Glutamatergic neuron (in vitro differentiated cells): ENCODE measurements around the gene PLCL1. TPM values are rescaled to one million over a fixed set of nuclear protein-coding genes. Genes with fewer than 3 reads are reported as not detected.

Experiments
- DNase-seq: peaks from one replicate; pipeline ENCODE4 v3.0.0; 2022
- H3K27ac Mint-ChIP-seq: one replicate; pipeline ENCODE4 v1.8.0; 2020; ENCODE audit warnings: mild to moderate bottlenecking, mixed read lengths, inconsistent platforms; ENCODE audit not compliant: unreplicated experiment
- H3K27me3 Mint-ChIP-seq: one replicate; pipeline ENCODE4 v1.8.0; 2020; ENCODE audit warnings: mild to moderate bottlenecking, moderate library complexity, mixed read lengths, inconsistent platforms; ENCODE audit not compliant: unreplicated experiment
- H3K36me3 Mint-ChIP-seq: one replicate; pipeline ENCODE4 v1.8.0; 2020; ENCODE audit warnings: mild to moderate bottlenecking, mixed read lengths, inconsistent platforms; ENCODE audit not compliant: unreplicated experiment
- H3K4me1 Mint-ChIP-seq: one replicate; pipeline ENCODE4 v1.8.0; 2020; ENCODE audit warnings: mild to moderate bottlenecking, low read depth, mixed read lengths, inconsistent platforms; ENCODE audit not compliant: unreplicated experiment
- H3K4me3 Mint-ChIP-seq: one replicate; pipeline ENCODE4 v1.8.0; 2020; ENCODE audit warnings: mild to moderate bottlenecking, mixed read lengths, inconsistent platforms; ENCODE audit not compliant: unreplicated experiment
- H3K9me3 Mint-ChIP-seq: one replicate; pipeline ENCODE4 v1.8.0; 2020; ENCODE audit warnings: mild to moderate bottlenecking, moderate library complexity, mixed read lengths, inconsistent platforms; ENCODE audit not compliant: unreplicated experiment
- CTCF ChIP-seq: fragments of 200-600 bp; sonication (generic); IDR thresholded peaks from one replicate; pipeline ENCODE4 v1.5.0; 2021; ENCODE audit not compliant: partially characterized antibody, unreplicated experiment
- total RNA-seq: library from RNA; stranded (reverse); fragmentation: NEBNext Ultra II Directional; extraction: Animal tissue kit (Norgen Biotek cat#: 25700); gene quantifications from one replicate; pipeline ENCODE4 v1.2.1, GENCODE V29; 2021; ENCODE audit not compliant: unreplicated experiment

PLCL1 gene
- total RNA-seq, 1 donor from 2014 or later, result 28.8 TPM

- Mint-ChIP-seq H3K4me3 (no peak overlapping the region), H3K4me1 (peaks cover 3% of the 10 kb centered on the region), H3K36me3 (peaks cover 8% of the 10 kb centered on the region), H3K9me3 (peaks cover 2% of the 10 kb centered on the region), H3K27ac (no peak overlapping the region), H3K27me3 (no peaks in the 10 kb centered on the region)
- no peak for TF ChIP-seq CTCF
- no peak for DNase-seq
Observed at GRCh38 chr2:197925976-197926375, 121.6 kb downstream of the PLCL1 start.

DNA sequence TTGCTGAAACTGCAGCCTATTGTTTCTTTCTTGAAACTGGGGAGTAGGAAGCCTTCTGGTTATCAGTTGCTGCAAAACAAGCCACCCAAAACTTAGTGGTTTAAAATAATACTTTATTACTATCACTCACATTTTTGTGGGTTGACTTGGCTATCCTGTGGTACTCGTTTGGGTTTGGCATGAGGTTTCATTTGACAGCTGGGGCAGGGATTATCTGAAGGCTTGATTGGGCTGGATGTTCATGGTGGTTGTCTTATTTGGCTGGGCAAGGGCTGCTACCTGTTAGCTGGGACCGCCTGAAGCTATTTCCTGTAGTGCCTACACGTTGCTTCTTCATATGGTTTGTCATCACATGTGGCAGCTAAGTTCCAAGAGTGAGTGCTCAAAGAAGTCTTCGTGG lies 122.3 kb downstream of the PLCL1 start:
- Mint-ChIP-seq H3K4me3 (no peak overlapping the region), H3K4me1 (peaks cover under 1% of the 10 kb centered on the region), H3K9me3 (peaks cover 2% of the 10 kb centered on the region), H3K27me3 (no peaks in the 10 kb centered on the region), H3K27ac (no peak overlapping the region), H3K36me3 (peaks cover 8% of the 10 kb centered on the region)
- no peak for TF ChIP-seq CTCF
- no peak for DNase-seq

- Mint-ChIP-seq H3K9me3 (peaks cover 3% of the 10 kb centered on the region), H3K27me3 (no peaks in the 10 kb centered on the region), H3K4me3 (no peak overlapping the region), H3K27ac (no peak overlapping the region), H3K4me1 (no peaks in the 10 kb centered on the region), H3K36me3 (peaks cover 8% of the 10 kb centered on the region)
- no peak for TF ChIP-seq CTCF
- DNase-seq, result no peak
Observed at GRCh38 chr2:197927994-197928393, 123.6 kb downstream of the PLCL1 start.

DNA sequence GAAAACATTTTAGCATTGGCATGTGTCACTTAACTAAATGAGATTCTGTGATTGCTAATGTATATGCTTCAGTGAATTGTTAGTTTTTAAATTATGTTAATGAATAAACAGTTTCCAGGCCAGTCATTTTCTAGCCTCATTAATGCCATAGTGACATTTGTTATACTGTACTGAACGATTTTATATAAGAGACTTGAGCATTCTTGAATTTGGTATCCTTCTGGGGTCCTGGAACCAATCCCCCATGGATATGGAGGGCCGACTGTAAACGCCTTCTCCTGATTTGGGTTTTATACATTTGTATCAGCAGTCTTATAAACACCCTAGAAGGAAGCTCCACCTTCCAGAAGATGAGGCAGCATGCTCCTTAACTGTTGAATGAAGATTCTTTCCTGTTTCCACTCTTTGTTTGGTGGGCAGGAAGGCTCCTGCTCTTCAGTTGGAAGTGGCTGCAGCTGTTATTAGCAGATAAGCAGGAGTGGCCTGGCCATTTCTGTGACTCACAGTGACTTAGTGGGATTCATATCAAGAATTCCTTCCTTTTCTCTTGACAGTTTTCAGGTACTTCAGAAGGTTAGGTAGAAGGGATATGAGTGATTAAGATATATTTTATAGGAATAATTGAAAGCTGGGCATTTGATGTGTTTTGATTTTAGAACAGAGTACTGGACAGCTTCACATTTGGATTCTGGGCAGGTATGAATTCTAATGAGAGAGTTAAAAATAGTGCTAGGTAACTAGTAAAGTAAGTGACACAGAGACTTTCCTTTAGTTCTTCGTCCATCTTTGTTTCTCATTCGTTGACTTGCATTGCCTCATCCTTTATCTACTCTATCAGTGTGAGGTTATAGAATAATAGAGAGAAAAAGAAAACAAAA lies 124.9 kb downstream of the PLCL1 start:
- no peak for DNase-seq
- H3K36me3 Mint-ChIP-seq, result peaks cover 6% of the 10 kb centered on the region
- H3K27ac Mint-ChIP-seq, result no peak overlapping the region
- no peaks in the 10 kb centered on the region for H3K27me3 Mint-ChIP-seq
- no peaks in the 10 kb centered on the region for H3K4me1 Mint-ChIP-seq
- no peak overlapping the region for H3K4me3 Mint-ChIP-seq
- TF ChIP-seq CTCF, result no peak
- peaks cover 2% of the 10 kb centered on the region for H3K9me3 Mint-ChIP-seq

GRCh38 chr2:197929886-197930227 lies 125.5 kb downstream of the PLCL1 start:
- H3K36me3 Mint-ChIP-seq, result no peaks in the 10 kb centered on the region
- H3K27me3 Mint-ChIP-seq, result no peaks in the 10 kb centered on the region
- H3K9me3 Mint-ChIP-seq, result peaks cover 2% of the 10 kb centered on the region
- TF ChIP-seq CTCF, result no peak
- no peak for DNase-seq
- H3K4me3 Mint-ChIP-seq, result no peak overlapping the region
- H3K27ac Mint-ChIP-seq, result no peak overlapping the region
- no peaks in the 10 kb centered on the region for H3K4me1 Mint-ChIP-seq
